ENCODE results near the gene DEFB113.
"Not testable (repeated sequence)": the region's sequence is repeated elsewhere in the genome, so short reads cannot be mapped to it uniquely, and the experiment has no call there.

Gene DEFB113, protein sequence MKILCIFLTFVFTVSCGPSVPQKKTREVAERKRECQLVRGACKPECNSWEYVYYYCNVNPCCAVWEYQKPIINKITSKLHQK

DNA sequence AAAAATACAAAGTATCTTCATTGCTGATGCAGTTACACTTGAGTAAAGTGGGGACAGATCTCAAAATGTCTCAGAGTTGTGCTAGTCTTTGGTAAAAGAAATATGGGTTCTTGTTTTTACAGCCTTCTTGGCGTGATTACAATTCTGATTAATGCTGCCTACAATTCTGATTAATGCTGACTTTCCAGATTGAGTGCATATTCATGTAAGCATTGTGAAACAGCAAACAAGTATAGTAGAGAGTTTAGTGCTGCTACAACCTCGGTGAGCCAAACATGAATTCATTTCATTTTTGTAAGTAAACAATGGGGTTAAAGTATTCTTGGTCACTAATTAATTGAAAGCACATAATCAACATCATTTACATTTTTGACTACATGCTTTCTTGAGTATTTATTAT is at the start of gene DEFB113:
DEFB113 (minus strand) TSS at position 21 of the 400 bp plus-strand sequence; CDS start at position 21, 0 bp downstream.
- no peak for DNase-seq

DNA sequence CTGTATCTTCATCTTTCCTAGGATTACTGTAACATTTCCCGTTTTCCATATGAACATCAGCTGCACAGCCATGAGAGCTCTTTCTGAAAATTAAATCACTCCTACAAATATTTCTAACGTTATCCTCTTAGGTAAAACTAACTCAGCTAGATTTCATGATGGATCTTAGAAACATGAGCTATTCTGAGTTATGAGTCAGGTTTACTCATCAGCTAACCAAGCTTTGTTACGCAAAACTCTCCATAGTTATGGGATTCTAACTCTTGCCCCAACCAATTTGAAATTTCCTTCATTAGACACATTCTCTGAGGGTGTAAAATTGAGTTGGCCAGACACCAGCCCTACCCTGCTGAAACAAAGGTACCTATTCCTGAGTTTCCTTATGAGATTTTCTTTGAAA is 38.4 kb upstream of the DEFB113 start:
- DNase-seq, result no peak

- DNase-seq, result no peak
Measured at GRCh38 chr6:50003139-50003538, 33.7 kb upstream of the DEFB113 start.

DNA sequence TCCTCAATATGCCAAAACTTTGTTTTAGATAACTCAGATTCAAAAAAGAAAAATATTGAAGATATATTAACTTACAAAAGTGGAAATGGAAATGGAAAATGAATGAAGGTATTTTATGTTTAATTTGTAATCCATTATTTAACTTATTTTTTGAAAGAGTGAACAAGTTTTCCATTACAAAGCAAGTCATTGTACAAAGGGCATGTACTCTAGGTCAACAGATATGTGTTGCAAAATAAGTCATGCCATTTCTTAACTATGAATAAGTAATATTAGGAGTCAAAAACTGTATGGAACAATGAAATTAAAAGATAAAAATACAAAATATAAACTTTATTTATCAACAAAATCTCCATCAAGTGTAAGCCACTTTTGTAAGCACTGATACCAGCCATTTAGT is 25.9 kb upstream of the DEFB113 start:
- DNase-seq, result no peak

- no peak for DNase-seq
Measured at GRCh38 chr6:49988900-49989299, 19.5 kb upstream of the DEFB113 start.

DNA sequence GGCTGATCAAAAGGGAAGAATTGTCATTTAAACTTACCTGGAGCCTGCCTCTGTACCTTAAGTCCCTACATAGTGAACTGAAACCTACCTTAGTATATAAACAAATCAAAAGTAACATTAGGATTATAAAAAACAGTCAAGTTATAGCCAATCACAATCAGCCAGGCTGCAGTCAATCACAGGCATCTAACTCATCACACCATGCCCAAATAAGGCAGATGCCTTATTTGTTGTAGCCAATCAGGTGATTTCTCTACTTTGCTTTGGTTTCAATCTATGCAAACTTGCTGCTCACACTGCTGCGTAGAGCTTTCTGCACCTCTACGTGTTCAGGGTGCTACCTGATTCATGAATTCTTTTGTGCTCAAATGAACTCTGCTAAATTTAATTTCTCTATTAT is 18.3 kb upstream of the DEFB113 start:
- DNase-seq, result no peak

DNA sequence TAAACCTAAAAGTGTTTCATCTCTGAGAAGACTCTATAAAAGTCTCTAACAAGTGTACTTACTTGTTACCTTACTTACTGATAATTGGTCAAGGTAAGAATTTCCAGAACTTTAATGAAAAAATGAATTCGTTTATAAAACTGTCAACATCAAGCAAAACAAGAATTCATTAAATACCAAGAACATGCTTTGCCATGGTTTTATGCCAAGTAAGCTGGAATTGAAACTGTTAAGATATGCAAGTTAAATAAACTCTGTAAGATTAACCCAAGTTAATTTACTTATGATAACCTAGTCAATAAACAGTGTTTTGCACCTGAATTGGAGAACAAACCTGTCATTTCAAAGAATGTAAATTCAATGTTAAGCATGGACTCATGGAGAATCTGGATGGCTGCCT is 17.1 kb upstream of the DEFB113 start:
- no peak for DNase-seq

- DNase-seq, result no peak
Measured at GRCh38 chr6:49982046-49982445, 12.6 kb upstream of the DEFB113 start.

- no peak for DNase-seq
Measured at GRCh38 chr6:49980898-49981297, 11.5 kb upstream of the DEFB113 start.

DNA sequence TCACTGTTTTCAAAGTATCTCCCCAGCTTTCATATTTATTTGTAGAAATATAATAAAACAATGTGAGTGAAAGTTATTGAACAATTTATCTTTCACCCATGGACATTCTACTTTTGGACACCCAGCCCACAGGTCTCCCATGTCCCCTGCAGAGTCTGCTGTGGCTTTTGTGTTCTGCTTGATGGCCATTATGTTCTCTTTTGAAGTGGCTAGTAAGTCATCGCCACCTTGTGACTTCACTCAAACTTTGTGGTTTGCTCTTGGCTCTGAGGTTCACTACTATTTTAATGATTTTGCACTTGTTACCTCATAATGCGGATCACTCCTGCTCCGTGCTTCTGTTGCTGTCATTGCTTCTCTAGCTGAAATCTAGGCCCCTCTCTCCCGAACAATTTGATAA is 10.2 kb upstream of the DEFB113 start:
- DNase-seq, result no peak

- no peak for DNase-seq
Measured at GRCh38 chr6:49978332-49979226, 9.2 kb upstream of the DEFB113 start.

- DNase-seq, result no peak
Measured at GRCh38 chr6:49966823-49967222, 2.6 kb downstream of the DEFB113 start.

DNA sequence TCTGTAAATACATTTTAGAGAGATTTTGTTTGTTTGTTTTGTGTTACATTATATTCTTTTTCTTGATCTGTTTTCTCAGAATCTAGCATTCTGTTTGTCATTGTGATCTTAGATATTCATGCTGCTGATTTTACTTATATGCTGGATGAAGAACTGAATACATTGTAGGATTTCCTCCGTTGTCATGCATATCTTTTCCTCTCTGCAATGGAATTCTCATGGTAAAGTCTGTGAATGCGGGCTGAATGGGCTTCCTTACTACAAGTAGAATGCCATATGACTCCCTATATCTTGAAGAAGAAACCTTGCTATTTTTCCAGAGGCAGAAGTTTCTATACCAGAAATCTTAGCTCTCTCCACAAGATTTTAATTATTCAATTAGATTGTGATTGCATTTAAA is 3.1 kb downstream of the DEFB113 start:
- DNase-seq, result no peak

DNA sequence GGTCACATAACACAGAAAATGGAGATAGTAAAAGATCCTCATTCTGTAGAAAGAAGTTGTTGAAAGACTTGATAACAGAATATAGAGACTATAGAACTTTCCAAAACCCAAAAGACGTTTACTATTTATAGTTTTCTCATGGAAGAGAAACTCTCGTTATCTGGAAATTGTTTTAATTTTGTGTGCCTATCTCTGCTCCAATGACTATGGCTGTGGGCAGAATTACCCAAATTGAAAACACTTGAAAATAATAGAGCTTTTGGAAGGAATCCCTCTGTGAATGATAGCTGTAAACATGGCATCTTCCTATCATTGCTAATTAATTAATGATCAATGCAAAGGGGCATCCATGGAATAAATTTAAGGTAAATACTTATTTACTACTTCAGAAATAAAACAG is 5.4 kb downstream of the DEFB113 start, which contains the start of gene DEFB114:
DEFB114 (minus strand) TSS at position 101 of the 400 bp plus-strand sequence; CDS start at position 42, 59 bp downstream.
- no peak for DNase-seq

GRCh38 chr6:49958180-49958579 is 11.2 kb downstream of the DEFB113 start:
- no peak for DNase-seq

- no peak for DNase-seq
Measured at GRCh38 chr6:49955847-49956246, 13.6 kb downstream of the DEFB113 start.

GRCh38 chr6:49951926-49952325 is 17.5 kb downstream of the DEFB113 start:
- no peak for DNase-seq

GRCh38 chr6:49950415-49950751 is 19.0 kb downstream of the DEFB113 start:
- DNase-seq, result no peak

GRCh38 chr6:49949062-49949461 is 20.4 kb downstream of the DEFB113 start:
- no peak for DNase-seq

DNA sequence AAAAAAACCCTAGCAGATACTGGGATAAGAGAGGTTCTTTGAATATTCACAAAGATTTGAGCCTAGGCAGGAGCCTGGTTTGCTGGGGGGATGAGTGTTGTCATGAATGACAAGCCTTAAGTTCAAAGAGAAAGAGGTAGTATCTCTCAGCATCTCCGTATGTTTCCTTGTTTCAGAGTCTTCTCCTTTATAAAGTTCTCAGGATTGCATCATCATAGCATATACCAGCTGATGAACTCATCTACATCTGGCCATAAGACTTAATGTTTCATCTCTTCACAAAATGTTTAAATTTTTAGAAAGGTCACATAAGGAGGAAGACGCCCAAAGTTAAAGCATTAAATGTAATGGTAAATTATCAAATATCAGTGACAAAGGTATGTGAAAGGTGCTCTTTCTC is 22.6 kb downstream of the DEFB113 start:
- no peak for DNase-seq

GRCh38 chr6:49944068-49944467 is 25.4 kb downstream of the DEFB113 start:
- DNase-seq, result not testable (repeated sequence)

DNA sequence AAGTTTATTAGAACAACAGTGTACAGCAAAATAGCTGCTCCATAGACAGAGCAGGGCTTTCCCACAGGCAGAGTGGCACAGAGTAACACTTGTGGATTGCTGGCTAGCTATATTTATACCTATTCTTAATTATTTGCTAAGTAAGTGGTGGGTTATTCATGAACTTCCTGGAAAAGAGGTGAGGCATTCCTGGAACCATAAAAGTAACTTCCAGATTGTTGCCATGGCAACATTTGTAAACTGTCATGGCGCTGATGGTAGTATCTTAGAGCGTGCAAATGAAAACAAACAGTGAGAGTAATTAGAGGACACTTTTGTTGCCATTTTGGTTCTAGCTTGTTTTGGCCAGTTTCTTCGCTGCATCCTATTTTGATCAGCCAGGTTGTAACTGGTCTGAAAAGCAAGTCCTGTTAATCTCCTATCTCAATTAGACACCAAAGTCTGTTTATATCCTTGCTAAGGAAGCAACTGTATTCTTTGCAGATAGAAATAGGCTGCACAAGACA is 29.4 kb downstream of the DEFB113 start:
- DNase-seq, result no peak

- no peak for DNase-seq
Measured at GRCh38 chr6:49937811-49938210, 31.6 kb downstream of the DEFB113 start.

GRCh38 chr6:49937017-49937416 is 32.4 kb downstream of the DEFB113 start:
- DNase-seq, result no peak

GRCh38 chr6:49935387-49935786 is 34.0 kb downstream of the DEFB113 start:
- no peak for DNase-seq

Measured in NCI-H2171 treated with DMSO at 0.1 percent for 48 hours (cell line).